ENCODE measurements around the gene RBM17. TPM values are rescaled to one million over a fixed set of nuclear protein-coding genes. Genes with fewer than 3 reads are reported as not detected.
"Not testable (repeated sequence)": the region's sequence is repeated elsewhere in the genome, so short reads cannot be mapped to it uniquely, and the experiment has no call there.

Gene RBM17
- polyA plus RNA-seq, 1 donor = 226 TPM

- DNase-seq = no peak
These were observed 20.0 kb downstream of the RBM17 start for GRCh38 chr10:6108631-6109443.

GRCh38 chr10:6109444-6109775 is 20.6 kb downstream of the RBM17 start:
- DNase-seq = no peak

- DNase-seq = no peak
These were observed 21.3 kb downstream of the RBM17 start for GRCh38 chr10:6110136-6110535.

- DNase-seq = no peak
These were observed 24.1 kb downstream of the RBM17 start for GRCh38 chr10:6112893-6113292.

- DNase-seq = no peak
These were observed 25.5 kb downstream of the RBM17 start for GRCh38 chr10:6114299-6114698.

- DNase-seq = no peak
These were observed 26.0 kb downstream of the RBM17 start for GRCh38 chr10:6114805-6115341.

- no peak for DNase-seq
These were observed 26.6 kb downstream of the RBM17 start for GRCh38 chr10:6115411-6115810.

GRCh38 chr10:6115824-6116350 is 27.1 kb downstream of the RBM17 start:
- DNase-seq = no peak

- no peak for DNase-seq
These were observed 28.0 kb downstream of the RBM17 start for GRCh38 chr10:6116806-6117205.

GRCh38 chr10:6117711-6118110 is 28.9 kb downstream of the RBM17 start:
- DNase-seq = no peak

- no peak for DNase-seq
These were observed 30.6 kb downstream of the RBM17 start for GRCh38 chr10:6119423-6119822.

- no peak for DNase-seq
These were observed 31.1 kb downstream of the RBM17 start for GRCh38 chr10:6119962-6120361.

GRCh38 chr10:6120691-6121090 is 31.9 kb downstream of the RBM17 start:
- no peak for DNase-seq

- no peak for DNase-seq
These were observed 32.3 kb downstream of the RBM17 start for GRCh38 chr10:6121146-6121545.

- DNase-seq = no peak
These were observed 34.7 kb downstream of the RBM17 start for GRCh38 chr10:6123532-6123931.

GRCh38 chr10:6124666-6125065 is 35.8 kb downstream of the RBM17 start:
- DNase-seq = no peak

- not testable (repeated sequence) for DNase-seq
These were observed 38.6 kb downstream of the RBM17 start for GRCh38 chr10:6127461-6127860.

- no peak for DNase-seq
These were observed 39.3 kb downstream of the RBM17 start for GRCh38 chr10:6128087-6128486.

- DNase-seq = no peak
These were observed 39.9 kb downstream of the RBM17 start for GRCh38 chr10:6128591-6129251.

- no peak for DNase-seq
These were observed 42.1 kb downstream of the RBM17 start for GRCh38 chr10:6130848-6131470.

GRCh38 chr10:6133331-6134098 is 44.7 kb downstream of the RBM17 start:
- no peak for DNase-seq

Measured in left kidney (tissue), 2 donors.